ENCODE results near the gene ERMARD. TPM values are rescaled to one million over a fixed set of nuclear protein-coding genes. Genes with fewer than 3 reads are reported as not detected.

The ERMARD gene
- total RNA-seq, 1 experiment from 2014 or later: 19.6 TPM

DNA sequence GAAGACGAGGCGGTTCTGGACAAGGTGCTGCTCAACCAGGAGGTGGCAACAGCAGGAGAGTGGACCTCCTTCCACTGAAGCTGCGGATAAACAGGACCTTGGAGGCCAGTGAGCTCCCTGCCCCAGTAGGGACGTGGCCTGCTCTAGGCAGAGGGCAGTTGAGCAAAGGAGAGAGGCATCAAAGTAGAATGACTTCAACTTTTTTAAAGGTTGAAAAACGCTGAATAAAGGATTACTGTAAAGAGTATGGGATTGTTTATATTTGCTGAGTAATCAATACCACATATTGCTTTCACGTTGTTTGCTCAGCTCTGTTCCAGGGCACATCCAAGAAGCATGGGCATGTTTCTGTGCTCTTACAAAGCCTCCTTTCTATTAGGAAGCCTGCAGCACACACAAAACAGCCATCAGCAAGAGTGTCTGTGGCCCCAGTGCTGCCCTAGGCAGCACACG lies 48.1 kb downstream of the ERMARD start:
- TF ChIP-seq EZH2 (IDR thresholded peaks at IDR 0.05; ENCODE audit: borderline replicate concordance, low read depth, low read length, poor library complexity, severe bottlenecking): no peak
- TF ChIP-seq, protein P1, sequence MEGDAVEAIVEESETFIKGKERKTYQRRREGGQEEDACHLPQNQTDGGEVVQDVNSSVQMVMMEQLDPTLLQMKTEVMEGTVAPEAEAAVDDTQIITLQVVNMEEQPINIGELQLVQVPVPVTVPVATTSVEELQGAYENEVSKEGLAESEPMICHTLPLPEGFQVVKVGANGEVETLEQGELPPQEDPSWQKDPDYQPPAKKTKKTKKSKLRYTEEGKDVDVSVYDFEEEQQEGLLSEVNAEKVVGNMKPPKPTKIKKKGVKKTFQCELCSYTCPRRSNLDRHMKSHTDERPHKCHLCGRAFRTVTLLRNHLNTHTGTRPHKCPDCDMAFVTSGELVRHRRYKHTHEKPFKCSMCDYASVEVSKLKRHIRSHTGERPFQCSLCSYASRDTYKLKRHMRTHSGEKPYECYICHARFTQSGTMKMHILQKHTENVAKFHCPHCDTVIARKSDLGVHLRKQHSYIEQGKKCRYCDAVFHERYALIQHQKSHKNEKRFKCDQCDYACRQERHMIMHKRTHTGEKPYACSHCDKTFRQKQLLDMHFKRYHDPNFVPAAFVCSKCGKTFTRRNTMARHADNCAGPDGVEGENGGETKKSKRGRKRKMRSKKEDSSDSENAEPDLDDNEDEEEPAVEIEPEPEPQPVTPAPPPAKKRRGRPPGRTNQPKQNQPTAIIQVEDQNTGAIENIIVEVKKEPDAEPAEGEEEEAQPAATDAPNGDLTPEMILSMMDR (conservative IDR thresholded peaks at IDR 0.05; ENCODE audit: low read depth, low read length): no peak
- ChIA-PET CTCF (no interaction called here), POLR2A (ENCODE audit: low non-redundant PET) (no interaction called here)
- no peaks in the 10 kb centered on the region for H3K9me3 ChIP-seq (ENCODE audit: low read depth, low read length, poor library complexity, severe bottlenecking)
- H3K4me3 ChIP-seq (ENCODE audit: low read depth, low read length, poor library complexity, severe bottlenecking): no peak overlapping the region
- intact Hi-C loops (cut with micrococcal nuclease; ENCODE audit: unreplicated experiment): no loop called here
- H3K27ac ChIP-seq (ENCODE audit: low read depth, low read length, poor library complexity, severe bottlenecking): no peak overlapping the region
- no TSS peak for BruUV-seq (replicated peaks)
- H3K36me3 ChIP-seq (ENCODE audit: insufficient read depth, low read length, poor library complexity, severe bottlenecking): no peaks in the 10 kb centered on the region
- no peak for DNase-seq (ENCODE audit: low spot score)
- no peaks in the 10 kb centered on the region for H3K4me1 ChIP-seq (ENCODE audit: insufficient read depth, low read length, poor library complexity, severe bottlenecking)
- peaks cover 12% of the 10 kb centered on the region for H3K27me3 ChIP-seq (replicated peaks; ENCODE audit: insufficient read depth, low read depth, low read length, poor library complexity)

DNA sequence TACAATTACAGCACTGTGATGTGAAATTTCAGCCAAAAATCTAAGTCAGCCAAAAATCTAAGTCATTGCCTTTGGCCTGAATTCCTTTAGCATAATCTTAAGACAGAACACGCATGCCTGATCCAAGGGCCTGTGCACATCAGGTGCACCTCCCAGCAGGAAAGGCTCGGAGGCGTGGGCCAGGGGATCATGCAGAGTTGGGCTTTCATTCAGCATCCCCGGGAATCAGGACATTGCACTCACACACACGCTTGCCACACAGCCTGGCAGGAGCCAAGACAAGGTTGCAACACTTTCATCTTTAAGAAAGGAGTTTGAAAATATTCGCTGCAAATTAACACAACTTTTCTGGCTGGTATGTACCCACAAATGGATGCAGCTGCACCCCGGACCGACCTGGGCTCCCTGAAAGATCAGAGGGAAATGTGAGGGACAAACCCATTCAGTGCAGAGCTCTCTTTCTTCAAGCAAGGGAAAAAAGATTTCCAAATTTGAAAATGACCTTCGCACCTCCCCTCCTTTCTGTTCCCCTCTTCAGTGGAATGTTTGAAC lies 48.8 kb downstream of the ERMARD start:
- no peaks in the 10 kb centered on the region for H3K9me3 ChIP-seq (ENCODE audit: low read depth, low read length, poor library complexity, severe bottlenecking)
- CTCF ChIA-PET: interaction anchor here (0.6 kb wide), 1 partner anchor 127 kb away, joined by 3 read pairs; no protein-coding TSS in a partner anchor
- H3K4me1 ChIP-seq (ENCODE audit: insufficient read depth, low read length, poor library complexity, severe bottlenecking): no peaks in the 10 kb centered on the region
- H3K4me3 ChIP-seq (ENCODE audit: low read depth, low read length, poor library complexity, severe bottlenecking): no peak overlapping the region
- TF ChIP-seq EZH2 (IDR thresholded peaks at IDR 0.05; ENCODE audit: borderline replicate concordance, low read depth, low read length, poor library complexity, severe bottlenecking): no peak
- TF ChIP-seq, protein P1 (conservative IDR thresholded peaks at IDR 0.05; ENCODE audit: low read depth, low read length): no peak
- POLR2A ChIA-PET (ENCODE audit: low non-redundant PET): no interaction called here
- no TSS peak for BruUV-seq (replicated peaks)
- peaks cover 13% of the 10 kb centered on the region for H3K27me3 ChIP-seq (replicated peaks; ENCODE audit: insufficient read depth, low read depth, low read length, poor library complexity)
- intact Hi-C loops (cut with micrococcal nuclease; ENCODE audit: unreplicated experiment): no loop called here
- no peaks in the 10 kb centered on the region for H3K36me3 ChIP-seq (ENCODE audit: insufficient read depth, low read length, poor library complexity, severe bottlenecking)
- DNase-seq (ENCODE audit: low spot score): no peak
- H3K27ac ChIP-seq (ENCODE audit: low read depth, low read length, poor library complexity, severe bottlenecking): no peak overlapping the region

DNA sequence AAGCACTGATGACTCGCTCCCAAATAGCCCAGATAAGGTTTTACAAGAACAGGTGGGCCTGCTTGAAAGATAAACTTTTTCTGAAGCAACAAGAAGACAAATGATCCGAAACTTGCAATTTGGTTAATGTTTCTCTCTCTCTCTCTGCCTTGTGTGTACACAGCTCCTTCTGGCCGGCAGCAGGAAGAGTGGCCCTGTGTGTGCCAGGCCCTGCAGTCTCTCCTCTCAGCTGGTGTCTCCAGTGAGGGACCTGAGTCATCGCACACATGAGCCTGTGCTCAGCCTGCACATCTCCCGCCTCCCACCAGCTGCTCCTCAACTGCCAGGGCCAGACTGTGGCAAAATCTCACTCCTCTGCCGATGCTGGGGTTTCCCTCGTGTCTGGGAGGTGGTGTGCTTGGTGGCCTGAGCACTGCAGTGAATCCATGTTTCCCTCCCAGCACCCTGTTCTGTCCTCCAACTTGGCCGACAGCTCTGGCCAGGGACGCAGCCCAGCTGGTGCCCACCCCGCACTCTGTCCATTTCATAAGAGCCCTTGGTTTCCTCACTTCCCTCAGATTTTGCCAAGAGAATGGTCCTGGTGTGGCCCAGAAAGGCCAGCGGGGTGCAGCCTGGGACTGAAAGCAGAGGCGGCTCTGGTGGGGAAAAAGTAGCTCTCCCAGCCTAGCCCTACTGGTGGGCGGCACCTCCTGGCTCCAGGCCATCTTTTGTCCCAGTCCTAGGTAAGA lies 49.4 kb downstream of the ERMARD start:
- peak; percentile 59 for DNase-seq (ENCODE audit: low spot score)
- Histone ChIP-seq H3K27me3 (replicated peaks; ENCODE audit: insufficient read depth, low read depth, low read length, poor library complexity) (peaks cover 18% of the 10 kb centered on the region), H3K4me3 (ENCODE audit: low read depth, low read length, poor library complexity, severe bottlenecking) (no peak overlapping the region), H3K4me1 (ENCODE audit: insufficient read depth, low read length, poor library complexity, severe bottlenecking) (no peaks in the 10 kb centered on the region), H3K27ac (ENCODE audit: low read depth, low read length, poor library complexity, severe bottlenecking) (no peak overlapping the region), H3K36me3 (ENCODE audit: insufficient read depth, low read length, poor library complexity, severe bottlenecking) (no peaks in the 10 kb centered on the region), H3K9me3 (ENCODE audit: low read depth, low read length, poor library complexity, severe bottlenecking) (no peaks in the 10 kb centered on the region)
- TF ChIP-seq EZH2 (IDR thresholded peaks at IDR 0.05; ENCODE audit: borderline replicate concordance, low read depth, low read length, poor library complexity, severe bottlenecking): no peak
- TF ChIP-seq, protein P1 (conservative IDR thresholded peaks at IDR 0.05; ENCODE audit: low read depth, low read length): no peak
- ChIA-PET POLR2A (ENCODE audit: low non-redundant PET) (no interaction called here), CTCF (interaction anchor here (0.6 kb wide), 1 partner anchor 126 kb away, joined by 3 read pairs; no protein-coding TSS in a partner anchor)
- intact Hi-C loops (cut with micrococcal nuclease; ENCODE audit: unreplicated experiment): no loop called here
- BruUV-seq (replicated peaks): no TSS peak
